GM23338 (cell line): ENCODE measurements around the gene SNAPC4.

Source experiments
- CREB1 ChIP-seq: fragments of 250-450 bp; sonication (Bioruptor Pico); IDR thresholded peaks from 2 replicates; pipeline ENCODE4 v1.5.0; 2020; ENCODE audit warnings: low read depth, mild to moderate bottlenecking, moderate library complexity
- EZH2 ChIP-seq: fragments of 200-600 bp; sonication (generic); IDR thresholded peaks from one replicate; pipeline ENCODE4 v1.8.0; 2017; ENCODE audit warnings: antibody characterized with exemption, mild to moderate bottlenecking, low read depth; ENCODE audit not compliant: unreplicated experiment
- EZH2phosphoT487 ChIP-seq: fragments of 200-600 bp; sonication (generic); IDR thresholded peaks from one replicate; pipeline ENCODE4 v1.8.1; 2018; ENCODE audit warnings: antibody characterized with exemption; ENCODE audit not compliant: unreplicated experiment
- JUNB ChIP-seq: IDR thresholded peaks from one replicate; pipeline ENCODE4 v1.6.1; 2016; ENCODE audit warnings: antibody characterized with exemption; ENCODE audit not compliant: unreplicated experiment
- NANOG ChIP-seq: IDR thresholded peaks from 2 replicates; pipeline ENCODE4 v1.6.1; 2016; ENCODE audit warnings: antibody characterized with exemption, borderline replicate concordance
- POLR2AphosphoS5 ChIP-seq: IDR thresholded peaks from 2 replicates; pipeline ENCODE4 v1.6.1; 2016; ENCODE audit warnings: antibody characterized with exemption, low read depth
- REST ChIP-seq: IDR thresholded peaks from one replicate; pipeline ENCODE4 v1.6.1; 2018; ENCODE audit warnings: antibody characterized with exemption; ENCODE audit not compliant: unreplicated experiment
- STAT1 ChIP-seq: IDR thresholded peaks from one replicate; pipeline ENCODE4 v1.6.1; 2016; ENCODE audit warnings: antibody characterized with exemption; ENCODE audit not compliant: unreplicated experiment
- ZNF114 ChIP-seq: fragments of 250-450 bp; sonication (Bioruptor Pico); IDR thresholded peaks from 2 replicates; pipeline ENCODE4 v1.5.0; 2020; ENCODE audit warnings: mild to moderate bottlenecking, moderate library complexity
- ZNF462 ChIP-seq: fragments of 250-450 bp; sonication (Bioruptor Pico); IDR thresholded peaks from 2 replicates; pipeline ENCODE4 v1.5.0; 2020; ENCODE audit warnings: mild to moderate bottlenecking, moderate library complexity
- TF ChIP-seq, protein P1 (sequence below), 2 experiments: fragments of 200-600 bp in 1 of 2; sonication (generic) in 1 of 2; conservative IDR thresholded peaks; 2 replicates each; pipeline versions ENCODE4 v1.5.1 to v1.6.1; 2016 to 2017; ENCODE audit warnings: antibody characterized with exemption in 2 of 2, low read depth in 2 of 2, mild to moderate bottlenecking in 2 of 2, moderate library complexity in 1 of 2
- TF ChIP-seq, protein P2 (sequence below): IDR thresholded peaks from 2 replicates; pipeline ENCODE4 v1.6.1; 2016; ENCODE audit warnings: antibody characterized with exemption

DNA sequence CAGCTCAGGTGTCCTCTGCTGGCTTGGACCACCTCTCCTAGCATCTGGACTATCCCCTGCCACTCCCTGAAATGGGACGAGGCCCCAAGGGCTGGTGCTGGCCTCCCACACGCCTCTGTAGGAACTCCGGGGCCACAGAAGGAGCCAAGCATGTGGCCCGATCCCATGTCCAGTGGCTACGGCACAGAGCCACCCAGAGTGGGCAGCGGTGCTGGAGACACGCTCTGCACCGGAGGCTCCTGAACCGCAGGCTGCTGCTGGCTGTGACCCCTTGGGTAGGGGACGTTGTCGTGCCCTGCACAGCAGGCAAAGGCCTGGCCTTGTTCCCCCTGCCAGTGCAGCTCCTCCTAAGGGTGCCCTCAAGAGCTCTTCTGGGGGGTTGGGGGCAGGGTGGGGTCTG lies 20.1 kb downstream of the SNAPC4 start:
- TF ChIP-seq POLR2AphosphoS5 (no peak), EZH2 (no peak), REST (no peak), ZNF462 (CRISPR knock-in tag) (no peak), JUNB (no peak), EZH2phosphoT487 (no peak), CREB1 (CRISPR knock-in tag) (no peak), ZNF114 (CRISPR knock-in tag) (no peak), NANOG (no peak), STAT1 (no peak)
- TF ChIP-seq, protein P1, sequence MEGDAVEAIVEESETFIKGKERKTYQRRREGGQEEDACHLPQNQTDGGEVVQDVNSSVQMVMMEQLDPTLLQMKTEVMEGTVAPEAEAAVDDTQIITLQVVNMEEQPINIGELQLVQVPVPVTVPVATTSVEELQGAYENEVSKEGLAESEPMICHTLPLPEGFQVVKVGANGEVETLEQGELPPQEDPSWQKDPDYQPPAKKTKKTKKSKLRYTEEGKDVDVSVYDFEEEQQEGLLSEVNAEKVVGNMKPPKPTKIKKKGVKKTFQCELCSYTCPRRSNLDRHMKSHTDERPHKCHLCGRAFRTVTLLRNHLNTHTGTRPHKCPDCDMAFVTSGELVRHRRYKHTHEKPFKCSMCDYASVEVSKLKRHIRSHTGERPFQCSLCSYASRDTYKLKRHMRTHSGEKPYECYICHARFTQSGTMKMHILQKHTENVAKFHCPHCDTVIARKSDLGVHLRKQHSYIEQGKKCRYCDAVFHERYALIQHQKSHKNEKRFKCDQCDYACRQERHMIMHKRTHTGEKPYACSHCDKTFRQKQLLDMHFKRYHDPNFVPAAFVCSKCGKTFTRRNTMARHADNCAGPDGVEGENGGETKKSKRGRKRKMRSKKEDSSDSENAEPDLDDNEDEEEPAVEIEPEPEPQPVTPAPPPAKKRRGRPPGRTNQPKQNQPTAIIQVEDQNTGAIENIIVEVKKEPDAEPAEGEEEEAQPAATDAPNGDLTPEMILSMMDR (conservative IDR thresholded peaks at IDR 0.05; ENCODE audit: low read depth in 2 of 2) = no peak
- TF ChIP-seq, protein P2, sequence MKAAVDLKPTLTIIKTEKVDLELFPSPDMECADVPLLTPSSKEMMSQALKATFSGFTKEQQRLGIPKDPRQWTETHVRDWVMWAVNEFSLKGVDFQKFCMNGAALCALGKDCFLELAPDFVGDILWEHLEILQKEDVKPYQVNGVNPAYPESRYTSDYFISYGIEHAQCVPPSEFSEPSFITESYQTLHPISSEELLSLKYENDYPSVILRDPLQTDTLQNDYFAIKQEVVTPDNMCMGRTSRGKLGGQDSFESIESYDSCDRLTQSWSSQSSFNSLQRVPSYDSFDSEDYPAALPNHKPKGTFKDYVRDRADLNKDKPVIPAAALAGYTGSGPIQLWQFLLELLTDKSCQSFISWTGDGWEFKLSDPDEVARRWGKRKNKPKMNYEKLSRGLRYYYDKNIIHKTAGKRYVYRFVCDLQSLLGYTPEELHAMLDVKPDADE = no peak
